ENCODE data around the gene COX4I2.
"Not testable (repeated sequence)": the region's sequence is repeated elsewhere in the genome, so short reads cannot be mapped to it uniquely, and the experiment has no call there.

DNA sequence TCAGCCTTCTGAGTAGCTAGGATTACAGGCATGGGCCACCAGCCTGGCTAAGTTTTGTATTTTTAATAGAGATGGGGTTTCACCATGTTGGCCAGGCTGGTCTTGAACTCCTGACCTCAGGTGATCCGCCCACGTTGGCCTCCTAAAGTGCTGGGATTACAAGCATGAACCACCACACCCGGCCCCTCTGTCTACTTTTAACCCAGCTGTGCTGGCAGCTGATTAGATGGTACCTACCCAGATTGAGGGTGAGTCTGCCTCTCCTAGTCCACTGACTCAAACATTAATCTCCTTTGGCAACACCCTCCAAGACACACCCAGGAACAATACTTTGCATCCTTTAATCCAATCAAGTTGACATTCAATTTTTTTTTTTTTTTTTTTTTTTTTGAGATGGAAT is 10.4 kb downstream of the COX4I2 start:
- TF ChIP-seq EZH2phosphoT487 (IDR thresholded peaks at IDR 0.05; ENCODE audit: low read depth); CTCF (IDR thresholded peaks at IDR 0.05; ENCODE audit: low read depth, low read length): not testable (repeated sequence)
